ENCODE measurements around the gene SLFN12.
"Not testable (repeated sequence)": the region's sequence is repeated elsewhere in the genome, so short reads cannot be mapped to it uniquely, and the experiment has no call there.

Gene SLFN12

GRCh38 chr17:35414247-35414646, 18.1 kb downstream of the SLFN12 start:
- DNase-seq (ENCODE audit: low read depth in 2 of 2), result no peak

GRCh38 chr17:35407531-35407930, 24.8 kb downstream of the SLFN12 start:
- no peak for DNase-seq (ENCODE audit: low read depth in 2 of 2)

- no peak for DNase-seq (ENCODE audit: low read depth in 2 of 2)
Observed at GRCh38 chr17:35406568-35406967, 25.7 kb downstream of the SLFN12 start.

GRCh38 chr17:35404360-35404759, 27.9 kb downstream of the SLFN12 start:
- no peak for DNase-seq (ENCODE audit: low read depth in 2 of 2)

- not testable (repeated sequence) for DNase-seq (ENCODE audit: low read depth in 2 of 2)
Observed at GRCh38 chr17:35393783-35394182, 38.5 kb downstream of the SLFN12 start.

GRCh38 chr17:35390663-35391062, 41.6 kb downstream of the SLFN12 start:
- DNase-seq (ENCODE audit: low read depth in 2 of 2), result no peak

- no peak for DNase-seq (ENCODE audit: low read depth in 2 of 2)
Observed at GRCh38 chr17:35390156-35390555, 42.1 kb downstream of the SLFN12 start.

GRCh38 chr17:35387496-35387895, 44.8 kb downstream of the SLFN12 start:
- no peak for DNase-seq (ENCODE audit: low read depth in 2 of 2)

- DNase-seq (ENCODE audit: low read depth in 2 of 2), result no peak
Observed at GRCh38 chr17:35377706-35378105, 54.6 kb downstream of the SLFN12 start.

GRCh38 chr17:35377068-35377467, 55.2 kb downstream of the SLFN12 start:
- no peak for DNase-seq (ENCODE audit: low read depth in 2 of 2)

GRCh38 chr17:35376245-35376644, 56.1 kb downstream of the SLFN12 start:
- no peak for DNase-seq (ENCODE audit: low read depth in 2 of 2)

GRCh38 chr17:35374766-35375344, 57.4 kb downstream of the SLFN12 start:
- DNase-seq (ENCODE audit: low read depth in 2 of 2), result no peak

GRCh38 chr17:35373984-35374765, 58.1 kb downstream of the SLFN12 start:
- peak; percentile 6 to 37 for DNase-seq (ENCODE audit: low read depth in 2 of 2)

- DNase-seq (ENCODE audit: low read depth in 2 of 2), result peak; percentile 83 to 89
Observed at GRCh38 chr17:35373534-35373983, 58.7 kb downstream of the SLFN12 start, which contains the start of gene SLFN11. Gene SLFN11 (minus strand): TSS chr17:35373621. CDS start chr17:35363807, 9,814 bp downstream.

GRCh38 chr17:35372846-35373533, 59.3 kb downstream of the SLFN12 start:
- peak in 1 of 2 donors; percentile 18 for DNase-seq (ENCODE audit: low read depth in 2 of 2)

- DNase-seq (ENCODE audit: low read depth in 2 of 2), result no peak
Observed at GRCh38 chr17:35371934-35372333, 60.4 kb downstream of the SLFN12 start.

- DNase-seq (ENCODE audit: low read depth in 2 of 2), result no peak
Observed at GRCh38 chr17:35368081-35368830, 64.0 kb downstream of the SLFN12 start.

- DNase-seq (ENCODE audit: low read depth in 2 of 2), result no peak
Observed at GRCh38 chr17:35361027-35361426, 71.3 kb downstream of the SLFN12 start.
